HUES6 (cell line): Measurements from ENCODE around the gene CREBBP.
A peak's percentile ranks its signal among the peaks of the same experiment; 100 is the strongest.

Experiments used
- H3K27ac ChIP-seq: 2 replicates; pipeline ENCODE4 v1.7.0; 2013; ENCODE audit warnings: low read depth, mild to moderate bottlenecking, low read length, inconsistent platforms
- H3K27me3 ChIP-seq: 2 replicates; pipeline ENCODE4 v1.6.1; 2013; ENCODE audit warnings: low read length; ENCODE audit not compliant: control insufficient read depth, insufficient read depth
- H3K36me3 ChIP-seq: 2 replicates; pipeline ENCODE4 v1.6.1; 2013; ENCODE audit warnings: low read length; ENCODE audit not compliant: control insufficient read depth, insufficient read depth
- H3K4me1 ChIP-seq: 2 replicates; pipeline ENCODE4 v1.6.1; 2013; ENCODE audit warnings: low read length; ENCODE audit not compliant: control insufficient read depth, insufficient read depth
- H3K4me3 ChIP-seq: 2 replicates; pipeline ENCODE4 v1.5.1; 2013; ENCODE audit warnings: low read depth, low read length
- H3K9ac ChIP-seq: one replicate; pipeline ENCODE4 v1.6.1; 2013; ENCODE audit warnings: mild to moderate bottlenecking, low read length
- H3K9me3 ChIP-seq: 2 replicates; pipeline ENCODE4 v1.6.1; 2013; ENCODE audit warnings: low read depth, low read length; ENCODE audit not compliant: control insufficient read depth, insufficient read depth

CREBBP gene

GRCh38 chr16:3740934-3741333, 139.6 kb downstream of the CREBBP start:
- peaks cover 85% of the 10 kb centered on the region for H3K36me3 ChIP-seq

GRCh38 chr16:3740186-3740585, 140.3 kb downstream of the CREBBP start:
- Histone ChIP-seq H3K9me3 (no peaks in the 10 kb centered on the region), H3K27me3 (no peaks in the 10 kb centered on the region), H3K36me3 (peaks cover 85% of the 10 kb centered on the region), H3K27ac (no peak overlapping the region), H3K9ac (no peak overlapping the region), H3K4me1 (no peaks in the 10 kb centered on the region; the same call in 1 of the 2 replicates), H3K4me3 (no peak overlapping the region)

More at GRCh38 chr16:3740934-3741333, 139.6 kb downstream of the CREBBP start:
- Histone ChIP-seq H3K9me3 (no peaks in the 10 kb centered on the region), H3K4me1 (no peaks in the 10 kb centered on the region; the same call in 1 of the 2 replicates), H3K4me3 (no peak overlapping the region), H3K27ac (no peak overlapping the region), H3K27me3 (no peaks in the 10 kb centered on the region), H3K9ac (no peak overlapping the region)

GRCh38 chr16:3739636-3740035, 140.9 kb downstream of the CREBBP start:
- no peak overlapping the region for H3K4me3 ChIP-seq
- no peaks in the 10 kb centered on the region; the same call in 1 of the 2 replicates for H3K4me1 ChIP-seq
- peaks cover 85% of the 10 kb centered on the region for H3K36me3 ChIP-seq
- no peaks in the 10 kb centered on the region for H3K9me3 ChIP-seq
- no peaks in the 10 kb centered on the region for H3K27me3 ChIP-seq
- no peak overlapping the region for H3K9ac ChIP-seq
- H3K27ac ChIP-seq: no peak overlapping the region

- H3K9me3 ChIP-seq: no peaks in the 10 kb centered on the region
- no peaks in the 10 kb centered on the region; the same call in 1 of the 2 replicates for H3K4me1 ChIP-seq
- H3K27ac ChIP-seq: no peak overlapping the region
- H3K27me3 ChIP-seq: no peaks in the 10 kb centered on the region
- peaks cover 84% of the 10 kb centered on the region for H3K36me3 ChIP-seq
- no peak overlapping the region for H3K4me3 ChIP-seq
- no peak overlapping the region for H3K9ac ChIP-seq
These were observed 142.0 kb downstream of the CREBBP start for GRCh38 chr16:3738541-3738940.

GRCh38 chr16:3738128-3738527, 142.4 kb downstream of the CREBBP start:
- no peak overlapping the region for H3K9ac ChIP-seq

GRCh38 chr16:3737181-3737580, 143.3 kb downstream of the CREBBP start:
- Histone ChIP-seq H3K9me3 (no peaks in the 10 kb centered on the region), H3K4me3 (no peak overlapping the region), H3K4me1 (no peaks in the 10 kb centered on the region; the same call in 1 of the 2 replicates), H3K27me3 (no peaks in the 10 kb centered on the region), H3K9ac (peak overlapping the region; percentile 4), H3K27ac (no peak overlapping the region), H3K36me3 (peaks cover 77% of the 10 kb centered on the region)

More at GRCh38 chr16:3738128-3738527, 142.4 kb downstream of the CREBBP start:
- no peak overlapping the region for H3K27ac ChIP-seq
- no peaks in the 10 kb centered on the region for H3K27me3 ChIP-seq
- no peaks in the 10 kb centered on the region for H3K9me3 ChIP-seq
- H3K4me3 ChIP-seq: no peak overlapping the region
- peaks cover 84% of the 10 kb centered on the region for H3K36me3 ChIP-seq
- H3K4me1 ChIP-seq: no peaks in the 10 kb centered on the region; the same call in 1 of the 2 replicates

GRCh38 chr16:3736116-3736515, 144.4 kb downstream of the CREBBP start:
- H3K27ac ChIP-seq: no peak overlapping the region
- H3K9me3 ChIP-seq: no peaks in the 10 kb centered on the region
- H3K9ac ChIP-seq: no peak overlapping the region
- no peak overlapping the region for H3K4me3 ChIP-seq
- H3K27me3 ChIP-seq: no peaks in the 10 kb centered on the region
- peaks cover 81% of the 10 kb centered on the region for H3K36me3 ChIP-seq
- no peaks in the 10 kb centered on the region; the same call in 1 of the 2 replicates for H3K4me1 ChIP-seq

GRCh38 chr16:3735541-3735940, 145.0 kb downstream of the CREBBP start:
- Histone ChIP-seq H3K9me3 (no peaks in the 10 kb centered on the region), H3K9ac (no peak overlapping the region), H3K4me3 (no peak overlapping the region), H3K27ac (no peak overlapping the region), H3K4me1 (no peaks in the 10 kb centered on the region; the same call in 1 of the 2 replicates), H3K27me3 (no peaks in the 10 kb centered on the region), H3K36me3 (peaks cover 81% of the 10 kb centered on the region)

- Histone ChIP-seq H3K36me3 (peaks cover 81% of the 10 kb centered on the region), H3K4me3 (no peak overlapping the region), H3K4me1 (no peaks in the 10 kb centered on the region; the same call in 1 of the 2 replicates), H3K9ac (no peak overlapping the region), H3K9me3 (no peaks in the 10 kb centered on the region), H3K27ac (no peak overlapping the region), H3K27me3 (no peaks in the 10 kb centered on the region)
These were observed 145.7 kb downstream of the CREBBP start for GRCh38 chr16:3734758-3735221.

GRCh38 chr16:3734084-3734757, 146.3 kb downstream of the CREBBP start:
- peaks cover 81% of the 10 kb centered on the region for H3K36me3 ChIP-seq

GRCh38 chr16:3732171-3732570, 148.3 kb downstream of the CREBBP start:
- H3K4me1 ChIP-seq: no peaks in the 10 kb centered on the region; the same call in 1 of the 2 replicates
- H3K27me3 ChIP-seq: no peaks in the 10 kb centered on the region
- H3K9me3 ChIP-seq: no peaks in the 10 kb centered on the region
- no peak overlapping the region for H3K9ac ChIP-seq
- H3K27ac ChIP-seq: no peak overlapping the region
- H3K4me3 ChIP-seq: no peak overlapping the region
- H3K36me3 ChIP-seq: peaks cover 87% of the 10 kb centered on the region

More at GRCh38 chr16:3734084-3734757, 146.3 kb downstream of the CREBBP start:
- Histone ChIP-seq H3K4me1 (no peaks in the 10 kb centered on the region; the same call in 1 of the 2 replicates), H3K4me3 (no peak overlapping the region), H3K9me3 (no peaks in the 10 kb centered on the region), H3K27ac (no peak overlapping the region), H3K27me3 (no peaks in the 10 kb centered on the region), H3K9ac (no peak overlapping the region)
